GM21786 (cell line): ENCODE data around the gene CPSF2.
"Not testable (repeated sequence)": the region's sequence is repeated elsewhere in the genome, so short reads cannot be mapped to it uniquely, and the experiment has no call there.

Source experiments
- ATAC-seq: cut with Tn5 transposase; IDR thresholded peaks from one replicate; pipeline ENCODE4 v1.9.1; 2021; ENCODE audit not compliant: unreplicated experiment

CPSF2 gene

DNA sequence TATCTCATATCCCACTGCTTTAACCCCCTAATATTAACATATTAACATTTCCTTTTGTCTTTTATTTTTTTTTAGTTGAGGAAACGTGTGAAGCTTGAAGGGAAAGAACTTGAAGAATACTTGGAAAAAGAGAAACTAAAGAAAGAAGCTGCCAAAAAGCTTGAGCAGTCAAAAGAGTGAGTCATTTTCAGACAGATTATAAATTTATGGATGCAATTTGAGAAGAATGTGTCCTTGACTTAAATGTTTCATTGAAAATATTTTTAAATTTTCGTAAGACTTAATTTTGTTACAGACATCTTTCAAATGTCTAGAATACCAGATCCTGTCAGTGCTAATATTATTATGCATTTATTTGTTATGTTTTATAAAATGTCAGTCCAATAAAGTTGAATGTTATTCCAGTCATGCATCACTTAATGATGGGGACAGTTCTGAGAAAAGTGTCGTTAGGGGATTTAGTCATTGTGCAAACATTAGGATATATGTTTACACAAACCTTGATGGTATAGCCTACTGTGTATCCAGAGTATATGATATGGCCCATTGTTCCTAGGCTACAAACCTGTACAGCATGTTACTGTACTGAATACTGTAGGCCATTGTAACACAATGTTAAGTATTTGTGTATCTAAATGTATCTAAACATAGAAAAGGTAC, 32.6 kb downstream of the CPSF2 start:
- no peak for ATAC-seq

DNA sequence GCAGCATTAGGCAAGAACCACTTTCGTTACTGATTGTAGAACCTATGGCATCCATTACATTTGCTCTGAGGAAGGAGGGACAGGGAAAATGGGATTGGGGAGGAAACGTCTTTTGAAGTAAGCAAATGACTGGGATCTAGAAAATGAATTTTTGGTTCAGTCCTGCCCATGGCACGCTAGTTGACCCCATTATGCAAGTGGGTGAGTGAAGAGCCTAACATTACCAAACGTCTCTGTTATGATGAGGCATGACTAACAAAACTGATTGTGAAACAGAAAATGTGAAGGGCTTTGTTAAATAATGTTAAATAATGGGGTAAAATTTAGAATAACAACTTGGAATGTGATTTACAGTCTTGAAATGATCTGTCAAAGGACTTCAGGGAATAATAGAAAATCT, 38.9 kb downstream of the CPSF2 start:
- ATAC-seq, result no peak

DNA sequence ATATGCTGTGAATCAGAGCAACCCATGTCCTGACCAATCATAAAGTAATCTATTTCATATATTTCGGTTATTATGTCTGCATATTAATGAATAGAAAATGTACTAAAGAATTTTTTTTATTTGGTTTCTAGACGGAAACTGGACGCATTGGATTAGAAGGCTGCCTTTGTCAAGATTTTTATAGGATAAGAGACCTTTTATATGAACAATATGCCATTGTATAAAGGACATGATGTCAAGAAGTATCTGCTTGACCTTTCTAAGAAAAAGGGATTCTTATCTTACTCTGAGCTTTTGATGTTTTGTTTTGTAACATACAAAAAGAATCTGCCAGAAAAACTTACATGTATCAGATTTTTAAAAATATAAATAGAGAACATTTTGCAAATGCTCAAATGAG, 39.8 kb downstream of the CPSF2 start:
- no peak for ATAC-seq

GRCh38 chr14:92164958-92165357, 43.2 kb downstream of the CPSF2 start:
- ATAC-seq, result no peak

DNA sequence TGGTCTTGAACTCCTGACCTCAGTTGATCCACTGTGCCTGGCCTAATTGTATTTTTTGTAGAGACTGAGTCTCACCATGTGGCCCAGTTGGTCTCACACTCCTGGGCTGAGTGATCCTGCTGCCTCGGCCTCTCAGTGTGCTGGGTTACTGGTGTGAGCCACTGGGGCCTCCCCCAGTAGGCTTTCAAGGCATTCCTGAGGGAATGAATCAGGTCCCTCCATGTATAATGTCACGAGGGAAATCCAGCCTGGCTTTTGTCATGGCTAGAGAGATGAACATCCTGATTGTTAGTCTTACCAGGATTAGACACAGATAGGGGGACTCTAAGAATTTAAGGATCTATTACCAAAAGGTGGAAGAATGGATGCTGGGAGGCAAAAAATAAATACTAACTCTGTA, 51.9 kb downstream of the CPSF2 start:
- ATAC-seq, result no peak

- ATAC-seq, result no peak
Observed at GRCh38 chr14:92175811-92176210, 54.0 kb downstream of the CPSF2 start.

DNA sequence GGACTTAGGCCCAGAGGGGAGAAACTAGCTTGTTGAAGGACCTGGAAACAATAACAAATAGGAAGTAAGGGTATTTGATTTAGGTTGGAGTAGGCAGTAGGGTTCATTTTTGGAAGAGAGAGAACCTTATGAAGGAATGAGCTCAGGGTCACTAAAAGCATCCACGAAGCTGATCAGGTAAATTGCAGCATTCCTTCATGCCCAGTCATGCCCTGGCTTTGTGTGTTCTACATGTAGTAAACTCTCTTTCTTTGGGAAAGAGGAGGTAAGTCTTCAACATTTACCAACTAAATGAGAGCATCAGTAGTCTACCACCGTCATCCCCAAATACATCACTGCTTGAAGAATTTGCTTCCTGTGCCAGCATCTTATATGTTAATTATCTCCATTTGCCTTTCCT, 54.7 kb downstream of the CPSF2 start:
- no peak for ATAC-seq

DNA sequence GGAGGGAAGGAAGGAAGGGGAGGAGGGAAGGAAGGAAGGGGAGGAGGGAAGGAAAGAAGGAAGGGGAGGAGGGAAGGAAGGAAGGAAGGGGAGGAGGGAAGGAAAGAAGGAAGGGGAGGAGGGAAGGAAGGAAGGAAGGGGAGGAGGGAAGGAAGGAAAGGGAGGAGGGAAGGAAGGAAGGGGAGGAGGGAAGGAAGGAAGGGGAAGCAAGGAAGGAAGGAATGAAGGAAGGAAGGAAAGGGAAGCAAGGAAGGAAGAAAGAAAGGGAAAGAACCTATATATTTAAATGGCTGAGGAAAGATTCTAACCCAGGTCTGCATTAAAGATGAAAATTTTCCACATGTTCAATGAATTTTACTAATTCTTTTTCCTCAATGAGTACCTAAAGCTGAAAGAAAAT, 57.4 kb downstream of the CPSF2 start:
- ATAC-seq, result not testable (repeated sequence)

DNA sequence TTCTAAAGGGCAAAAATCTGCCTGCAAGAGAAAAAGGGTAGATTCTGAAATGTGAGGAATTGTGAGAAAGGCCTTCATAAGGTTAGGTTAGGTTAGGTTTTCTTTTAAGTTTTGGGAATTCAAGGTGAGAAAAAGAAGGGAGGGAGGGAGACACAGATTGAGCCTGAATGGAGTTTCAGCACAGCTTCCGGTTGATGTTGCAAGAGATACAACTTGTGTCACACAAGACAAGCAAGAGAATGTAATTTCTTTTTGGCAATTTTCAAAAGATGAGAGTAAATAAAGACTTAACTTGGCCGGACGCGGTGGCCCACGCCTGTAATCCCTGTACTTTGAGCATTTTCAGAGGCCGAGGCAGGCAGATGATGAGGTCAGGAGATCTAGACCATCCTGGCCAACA, 63.8 kb downstream of the CPSF2 start:
- ATAC-seq, result no peak

GRCh38 chr14:92187616-92188015, 65.8 kb downstream of the CPSF2 start:
- ATAC-seq, result not testable (repeated sequence)

DNA sequence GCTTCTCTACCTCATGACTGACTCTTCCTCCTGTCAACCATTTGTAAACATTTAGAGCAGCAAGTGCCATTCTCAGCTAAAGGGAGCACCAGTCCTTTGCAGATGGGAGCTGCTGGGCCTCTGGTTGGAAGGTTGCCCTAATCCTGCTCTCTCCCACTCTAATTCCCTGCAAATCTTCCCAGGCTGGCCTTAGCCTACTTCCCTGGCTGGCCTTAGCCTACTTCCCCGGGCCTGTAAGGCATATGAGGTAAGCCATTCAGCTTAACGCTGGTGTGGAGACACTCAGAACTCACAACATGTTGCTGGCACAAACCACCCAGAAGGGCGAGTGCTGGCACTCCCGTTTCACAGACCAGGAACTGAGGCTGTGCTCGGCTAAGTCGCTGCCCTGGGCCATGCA, 69.0 kb downstream of the CPSF2 start:
- ATAC-seq, result no peak

DNA sequence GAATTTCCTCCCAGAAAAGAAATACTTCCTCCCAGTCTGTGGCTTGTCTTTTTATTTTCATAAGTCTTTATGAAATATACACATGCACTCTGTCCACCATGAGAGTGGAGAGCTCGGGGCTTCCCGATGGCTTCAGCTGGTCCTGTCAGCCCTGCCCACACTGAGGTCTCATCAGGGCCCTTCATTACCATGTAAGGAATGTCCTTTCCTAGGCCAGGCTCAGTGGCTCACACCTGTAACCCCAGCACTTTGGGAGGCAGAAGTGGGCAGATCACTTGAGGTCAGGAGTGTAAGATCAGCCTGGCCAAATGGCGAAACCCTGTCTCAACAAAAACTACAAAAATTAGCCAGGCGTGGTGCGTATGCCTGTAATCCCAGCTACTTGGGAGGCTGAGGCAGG, 77.0 kb downstream of the CPSF2 start:
- no peak for ATAC-seq

DNA sequence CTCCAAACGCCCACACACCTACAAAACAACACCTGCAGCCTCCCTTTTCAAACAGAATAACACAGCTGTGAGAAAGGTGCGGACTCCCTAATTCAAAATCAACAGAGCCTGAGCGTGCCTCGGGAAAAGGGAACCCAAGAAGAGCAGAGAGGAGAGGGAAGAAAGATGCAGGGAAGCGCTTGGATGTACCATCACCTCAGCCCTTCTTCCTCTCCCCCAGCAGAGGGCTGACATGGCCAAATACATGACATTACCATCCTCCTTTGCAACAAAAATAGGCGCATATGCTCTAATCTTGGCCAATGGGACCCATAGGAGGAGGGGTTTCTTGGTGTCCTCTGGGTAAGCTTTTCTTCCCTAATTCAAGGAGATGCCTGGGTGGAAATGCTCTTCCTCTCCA, 78.0 kb downstream of the CPSF2 start:
- ATAC-seq, result no peak

- ATAC-seq, result no peak
Observed at GRCh38 chr14:92203116-92203515, 81.3 kb downstream of the CPSF2 start.

DNA sequence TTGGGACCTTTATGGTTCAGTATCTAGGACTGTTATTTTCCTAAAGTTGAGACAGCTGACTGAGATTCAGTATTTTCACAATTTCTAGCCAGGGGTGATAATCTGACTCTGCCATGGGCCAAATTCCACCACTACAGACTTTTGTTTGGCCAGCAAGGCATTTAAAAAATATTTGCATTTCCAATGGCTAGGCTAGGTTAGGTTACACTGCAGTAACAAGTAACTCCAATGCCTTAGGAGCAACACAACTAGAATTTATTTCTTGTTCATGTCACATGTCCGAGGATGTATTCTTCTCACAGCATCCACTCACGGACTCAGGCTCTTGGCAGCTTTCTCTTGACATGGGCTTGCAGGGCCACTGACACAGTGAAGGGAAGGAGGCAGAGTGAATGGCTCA, 83.0 kb downstream of the CPSF2 start:
- ATAC-seq, result no peak

- no peak for ATAC-seq
Observed at GRCh38 chr14:92207012-92207927, 85.5 kb downstream of the CPSF2 start.

- no peak for ATAC-seq
Observed at GRCh38 chr14:92207928-92208265, 86.1 kb downstream of the CPSF2 start.

DNA sequence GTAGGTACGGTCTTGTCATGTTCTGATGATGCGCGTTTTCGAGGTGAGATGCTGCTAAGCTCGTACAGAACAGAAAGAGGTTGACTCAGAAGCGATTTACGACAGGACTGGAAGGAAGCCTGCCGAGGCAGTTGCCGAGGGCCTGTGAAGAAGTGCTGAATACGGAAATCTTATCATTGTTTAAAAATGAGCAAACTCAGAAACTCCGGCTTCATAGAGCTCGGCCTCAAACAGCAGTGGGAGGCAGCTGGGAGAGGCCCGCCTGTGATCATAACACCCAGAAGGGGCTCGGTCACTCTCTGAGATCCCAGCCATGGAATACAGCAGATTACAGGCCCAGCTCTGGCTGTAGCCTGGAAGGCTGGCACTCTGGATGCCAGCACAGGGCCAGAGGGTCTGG, 87.4 kb downstream of the CPSF2 start:
- ATAC-seq, result no peak

- ATAC-seq, result not testable (repeated sequence)
Observed at GRCh38 chr14:92213125-92213524, 91.4 kb downstream of the CPSF2 start.

DNA sequence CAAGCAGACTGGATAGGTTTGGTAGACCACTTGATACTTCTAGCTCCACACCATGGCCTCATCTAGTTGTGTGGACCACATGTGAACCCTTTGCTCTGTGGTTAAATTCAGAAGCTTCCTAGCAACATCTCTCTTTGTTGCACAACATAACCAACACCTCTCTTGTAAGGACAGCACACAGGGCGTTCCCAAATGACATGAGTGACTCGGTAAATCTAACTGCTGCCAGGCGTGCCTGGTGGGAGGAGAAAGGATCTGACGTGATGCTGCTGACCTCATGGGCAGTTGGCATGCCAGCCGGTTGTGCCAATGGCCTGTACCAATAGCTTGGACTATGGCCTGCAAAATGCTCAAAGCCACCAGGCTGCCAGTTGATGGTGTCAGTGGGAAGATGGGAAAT, 93.8 kb downstream of the CPSF2 start:
- no peak for ATAC-seq

GRCh38 chr14:92217936-92218335, 96.2 kb downstream of the CPSF2 start:
- ATAC-seq, result no peak
